ENCODE results near the gene OOSP4A. TPM values are rescaled to one million over a fixed set of nuclear protein-coding genes. Genes with fewer than 3 reads are reported as not detected.

Gene OOSP4A
- total RNA-seq: not detected

GRCh38 chr11:59963733-59964132, at the start of gene OOSP4A:
OOSP4A (plus strand) TSS chr11:59964033; CDS start chr11:59964033, 0 bp downstream.
- DNase-seq (ENCODE audit: low spot score): no peak

GRCh38 chr11:59918480-59918879, 45.4 kb upstream of the OOSP4A start:
- no peak for DNase-seq (ENCODE audit: low spot score)

- no peak for DNase-seq (ENCODE audit: low spot score)
Observed at GRCh38 chr11:59918987-59919589, 44.7 kb upstream of the OOSP4A start.

- no peak for DNase-seq (ENCODE audit: low spot score)
Observed at GRCh38 chr11:59923813-59924212, 40.0 kb upstream of the OOSP4A start.

- no peak for DNase-seq (ENCODE audit: low spot score)
Observed at GRCh38 chr11:59931688-59932087, 32.1 kb upstream of the OOSP4A start.

GRCh38 chr11:59938132-59938531, 25.7 kb upstream of the OOSP4A start, which contains the start of gene OOSP1:
OOSP1 (plus strand) TSS chr11:59938432; CDS start chr11:59938455, 23 bp downstream.
- no peak for DNase-seq (ENCODE audit: low spot score)

GRCh38 chr11:59938718-59939117, 25.1 kb upstream of the OOSP4A start:
- no peak for DNase-seq (ENCODE audit: low spot score)

- DNase-seq (ENCODE audit: low spot score): no peak
Observed at GRCh38 chr11:59939482-59939881, 24.4 kb upstream of the OOSP4A start.

- no peak for DNase-seq (ENCODE audit: low spot score)
Observed at GRCh38 chr11:59941091-59941490, 22.7 kb upstream of the OOSP4A start.

- no peak for DNase-seq (ENCODE audit: low spot score)
Observed at GRCh38 chr11:59943997-59944714, 19.7 kb upstream of the OOSP4A start.

- no peak for DNase-seq (ENCODE audit: low spot score)
Observed at GRCh38 chr11:59944720-59945119, 19.1 kb upstream of the OOSP4A start.

- DNase-seq (ENCODE audit: low spot score): no peak
Observed at GRCh38 chr11:59953463-59954218, 10.2 kb upstream of the OOSP4A start.

- DNase-seq (ENCODE audit: low spot score): no peak
Observed at GRCh38 chr11:59954219-59954847, 9.5 kb upstream of the OOSP4A start.

GRCh38 chr11:59957094-59957493, 6.7 kb upstream of the OOSP4A start:
- DNase-seq (ENCODE audit: low spot score): no peak

GRCh38 chr11:59960502-59961381, 3.1 kb upstream of the OOSP4A start:
- DNase-seq (ENCODE audit: low spot score): no peak

- DNase-seq (ENCODE audit: low spot score): no peak
Observed at GRCh38 chr11:59962107-59962482, 1.7 kb upstream of the OOSP4A start.

GRCh38 chr11:59965424-59965823, 1.6 kb downstream of the OOSP4A start:
- DNase-seq (ENCODE audit: low spot score): no peak

GRCh38 chr11:59966201-59966600, 2.4 kb downstream of the OOSP4A start:
- no peak for DNase-seq (ENCODE audit: low spot score)

GRCh38 chr11:59967677-59968394, 4.0 kb downstream of the OOSP4A start:
- DNase-seq (ENCODE audit: low spot score): no peak

GRCh38 chr11:59968395-59968783, 4.6 kb downstream of the OOSP4A start:
- no peak for DNase-seq (ENCODE audit: low spot score)

GRCh38 chr11:59973097-59973496, 9.3 kb downstream of the OOSP4A start:
- DNase-seq (ENCODE audit: low spot score): no peak

Measured in ureter (tissue), 1 donor.